HL-60/S4 treated with phorbol 12-myristate 13-acetate at 8.2 ng/mL for 4 days and 3 days (cell line): ENCODE data around the gene DENND4A.

Source experiments
- in situ Hi-C: fragments of 300-500 bp; cut with MboI; formaldehyde crosslinking; loops from 2 replicates; pipeline ENCODE4 v1.15.0; 2022; ENCODE audit warnings: low sequenced_read_pairs

DENND4A gene

GRCh38 chr15:65688462-65688861, 103.6 kb downstream of the DENND4A start:
- in situ Hi-C loops, result no loop called here

DNA sequence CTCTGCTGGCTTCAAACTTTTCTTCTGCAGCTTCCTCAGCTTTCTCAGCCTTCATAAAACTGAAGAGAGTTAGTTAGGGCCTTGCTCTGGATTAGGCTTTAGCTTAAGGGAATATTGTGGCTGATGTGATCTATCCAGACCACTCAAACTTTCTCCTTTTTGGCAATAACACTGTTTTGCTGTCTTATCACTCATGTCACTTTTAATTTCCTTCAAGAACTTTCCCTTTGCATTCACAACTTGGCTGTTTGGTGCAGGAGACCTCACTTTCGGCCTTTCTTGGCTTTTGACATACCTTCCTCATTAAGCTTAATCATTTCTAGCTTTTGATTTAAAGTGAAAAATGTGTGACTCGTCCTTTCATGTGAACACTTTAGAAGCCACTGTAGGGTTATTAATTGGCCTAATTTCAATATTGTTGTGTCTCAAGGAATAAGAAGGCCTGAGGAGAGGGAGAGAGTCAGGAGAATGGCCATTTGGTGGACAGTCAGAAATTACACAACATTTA, 109.6 kb downstream of the DENND4A start:
- in situ Hi-C loops, result no loop called here

DNA sequence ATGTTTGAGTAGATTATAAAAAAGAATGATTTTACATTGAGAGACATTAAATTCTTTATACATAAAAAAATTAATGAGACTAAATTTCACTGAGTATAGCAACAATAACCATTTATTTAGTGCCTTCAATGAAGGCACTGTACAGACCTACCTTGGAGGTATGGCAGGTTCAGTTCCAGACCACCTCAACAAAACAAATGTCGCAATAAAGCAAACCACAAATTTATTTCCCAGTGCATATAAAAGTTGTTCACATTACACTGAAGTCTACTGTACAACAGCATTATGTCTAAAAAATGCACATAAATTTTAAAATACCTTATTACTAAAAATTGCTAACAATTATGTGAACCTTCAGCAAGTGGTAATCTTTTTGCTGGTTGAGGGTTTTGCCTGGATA, 111.5 kb downstream of the DENND4A start:
- in situ Hi-C loops, result no loop called here

GRCh38 chr15:65676123-65676522, 116.0 kb downstream of the DENND4A start:
- in situ Hi-C loops, result no loop called here

DNA sequence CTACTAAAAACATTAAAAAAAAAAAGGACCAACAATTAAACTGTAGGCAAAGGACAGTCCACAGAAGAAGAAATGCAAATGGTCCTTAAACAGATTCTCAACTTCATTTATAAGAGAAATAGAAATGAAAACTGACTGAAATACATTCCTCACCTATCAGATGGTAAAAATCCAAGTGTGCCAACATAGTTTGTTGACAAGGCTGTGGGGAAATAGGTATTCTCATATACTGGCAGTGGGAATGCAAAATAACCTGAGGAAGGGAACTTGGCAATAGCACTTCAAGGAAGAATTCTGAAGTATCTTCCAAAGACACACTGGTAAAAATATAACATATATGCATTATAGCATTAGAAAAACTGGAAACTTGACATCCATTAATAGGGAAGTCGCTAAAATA, 116.5 kb downstream of the DENND4A start:
- in situ Hi-C loops, result no loop called here

DNA sequence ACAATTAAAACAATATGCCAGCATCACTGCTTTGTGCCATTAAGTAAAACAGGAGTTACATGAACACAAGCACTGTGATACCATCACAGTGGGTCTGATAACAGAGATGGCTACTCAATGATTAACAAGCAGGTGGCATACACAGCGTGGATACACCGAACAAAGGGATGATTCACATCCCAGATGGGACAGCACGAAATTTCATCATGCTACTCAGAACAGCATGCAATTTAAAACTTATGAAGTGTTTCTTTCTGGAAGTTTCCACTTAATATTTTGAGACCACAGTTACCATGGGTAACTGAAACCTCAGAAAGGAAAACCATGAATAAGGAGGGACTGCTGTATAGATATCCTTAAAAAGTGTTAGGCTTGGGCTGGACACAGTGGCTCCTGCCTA, 125.8 kb downstream of the DENND4A start:
- in situ Hi-C loops, result no loop called here

GRCh38 chr15:65663521-65663920, 128.6 kb downstream of the DENND4A start:
- in situ Hi-C loops, result no loop called here

GRCh38 chr15:65660927-65661326, 131.2 kb downstream of the DENND4A start:
- in situ Hi-C loops, result no loop called here

DNA sequence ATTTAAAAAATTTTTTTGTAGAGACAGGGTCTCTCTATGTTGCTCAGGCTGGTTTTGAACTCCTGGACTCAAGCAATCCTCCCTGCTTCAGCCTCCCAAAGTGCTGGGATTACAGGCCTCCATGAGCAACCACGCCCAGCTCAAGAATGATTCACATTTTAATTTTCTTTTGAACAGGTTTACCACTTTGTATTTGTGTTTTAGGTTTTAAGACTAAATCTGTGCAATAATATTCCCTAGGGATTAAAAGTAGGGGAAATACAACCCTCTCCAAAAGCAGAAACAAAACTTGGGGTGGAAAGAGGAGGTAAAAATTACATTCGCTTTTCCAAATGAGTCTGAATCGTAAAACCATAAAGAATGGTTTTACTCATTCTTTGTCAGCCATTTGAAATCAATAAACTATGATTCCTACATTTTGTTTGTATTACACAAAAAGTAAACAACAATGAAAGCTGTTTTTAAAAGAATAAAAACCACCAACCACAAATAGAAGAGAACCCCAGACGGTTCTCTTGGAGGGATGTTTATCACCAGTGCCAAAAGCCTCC, 132.5 kb downstream of the DENND4A start:
- in situ Hi-C loops, result no loop called here

DNA sequence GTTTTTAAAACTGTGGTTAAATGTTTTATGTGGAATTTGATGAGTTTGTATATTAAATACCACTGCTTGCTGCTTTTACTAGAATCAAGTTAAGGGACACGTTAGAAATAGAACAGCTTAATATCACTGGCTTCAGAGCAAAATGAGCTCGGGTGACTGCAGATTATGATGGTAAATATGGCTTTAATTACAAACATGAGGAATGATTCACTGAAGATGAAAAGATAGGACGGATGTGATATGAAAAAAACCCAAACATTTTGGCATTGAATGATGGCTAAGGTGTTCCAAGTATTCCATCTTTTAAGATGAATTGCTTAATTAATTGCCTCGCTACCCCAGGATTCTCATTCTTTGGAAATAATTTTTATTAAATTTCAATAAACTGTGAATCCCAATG, 136.6 kb downstream of the DENND4A start:
- in situ Hi-C loops, result no loop called here

DNA sequence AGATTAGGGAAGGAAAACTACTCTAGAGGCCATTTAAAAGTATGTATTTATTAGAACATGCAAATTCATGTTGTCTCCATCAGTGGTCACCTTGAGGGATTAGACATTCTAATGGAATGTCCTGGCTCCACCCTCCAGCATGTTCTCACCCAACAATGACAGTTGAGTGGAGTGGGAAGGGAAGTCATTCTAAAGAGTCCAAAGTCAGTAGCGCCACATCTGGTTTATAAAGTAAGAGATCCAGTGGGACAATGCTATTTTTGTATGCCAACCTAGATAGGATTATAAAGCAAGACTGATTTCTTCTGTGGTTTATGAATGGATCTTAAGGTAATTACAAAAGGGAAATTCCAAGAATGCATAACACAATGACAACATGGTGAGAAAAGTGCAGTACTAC, 137.1 kb downstream of the DENND4A start:
- in situ Hi-C loops, result no loop called here

DNA sequence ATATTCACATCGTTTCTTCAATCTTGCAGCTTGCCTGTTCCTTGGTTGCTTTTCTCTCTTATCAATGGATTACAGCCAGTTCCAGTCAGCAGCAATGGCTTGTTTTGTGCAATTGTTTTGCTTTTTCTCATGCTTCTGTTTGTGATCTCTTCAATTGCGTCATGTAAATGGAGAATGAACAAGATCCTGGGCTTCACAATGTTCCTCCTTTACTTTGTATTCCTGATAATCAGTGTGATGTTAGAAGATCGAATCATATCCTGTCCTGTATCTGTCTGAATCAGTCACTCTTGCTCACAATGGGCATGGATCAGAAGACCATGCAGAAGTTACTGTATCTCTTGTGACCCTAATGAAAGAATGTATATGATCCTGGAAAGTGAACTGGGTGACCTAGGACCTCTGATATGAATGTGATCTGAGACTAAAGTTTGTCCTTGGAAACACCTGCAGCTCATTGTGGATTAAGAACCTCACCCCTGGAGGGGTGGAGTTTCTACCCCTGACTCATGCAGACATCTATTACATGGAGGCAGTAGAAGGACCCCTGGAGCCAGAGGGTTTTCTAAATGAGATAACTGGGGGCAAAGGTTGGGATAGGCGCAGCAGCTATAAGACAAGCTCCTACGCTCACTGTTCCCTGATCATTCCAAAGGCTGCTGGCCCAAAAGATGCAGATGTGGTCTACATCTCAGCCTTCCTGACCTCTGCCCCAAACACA, 138.1 kb downstream of the DENND4A start:
- in situ Hi-C loops, result no loop called here

GRCh38 chr15:65653341-65653740, 138.8 kb downstream of the DENND4A start:
- in situ Hi-C loops, result no loop called here

GRCh38 chr15:65651831-65652749, 140.0 kb downstream of the DENND4A start:
- in situ Hi-C loops, result no loop called here

DNA sequence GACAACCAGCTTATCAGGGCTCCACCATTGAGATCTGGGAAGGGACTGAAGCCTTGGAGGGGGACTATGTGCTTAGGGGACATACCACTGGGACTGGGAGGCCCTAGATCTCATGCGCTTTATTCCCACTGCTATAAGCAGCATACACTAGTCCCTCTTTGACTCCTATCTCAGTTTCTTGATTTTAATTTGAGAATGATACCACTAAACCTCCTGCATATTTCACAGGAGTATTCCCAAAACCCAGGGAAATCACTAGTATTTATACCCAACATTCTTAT, 141.1 kb downstream of the DENND4A start:
- in situ Hi-C loops, result no loop called here

GRCh38 chr15:65650312-65651041, 141.6 kb downstream of the DENND4A start:
- in situ Hi-C loops, result no loop called here

DNA sequence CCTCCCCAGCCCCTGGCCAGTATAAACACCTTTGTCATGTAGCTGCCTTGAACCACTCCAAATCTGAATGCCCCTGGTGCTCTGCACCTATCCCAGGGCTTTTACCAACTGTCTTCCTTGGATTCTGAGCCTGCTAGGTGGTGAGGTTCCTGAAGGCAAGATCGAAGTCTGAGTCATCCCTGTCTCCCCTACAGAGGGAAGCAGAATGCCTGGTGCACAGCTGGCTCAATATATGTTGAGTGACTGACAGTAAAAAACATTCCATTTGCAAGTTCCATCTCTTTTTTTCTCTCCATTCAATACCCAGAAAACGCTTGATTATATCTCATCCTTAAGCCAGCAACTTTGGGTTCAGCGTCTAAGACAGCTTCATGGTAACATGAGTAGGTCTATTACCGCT, 145.6 kb downstream of the DENND4A start:
- in situ Hi-C loops, result no loop called here

DNA sequence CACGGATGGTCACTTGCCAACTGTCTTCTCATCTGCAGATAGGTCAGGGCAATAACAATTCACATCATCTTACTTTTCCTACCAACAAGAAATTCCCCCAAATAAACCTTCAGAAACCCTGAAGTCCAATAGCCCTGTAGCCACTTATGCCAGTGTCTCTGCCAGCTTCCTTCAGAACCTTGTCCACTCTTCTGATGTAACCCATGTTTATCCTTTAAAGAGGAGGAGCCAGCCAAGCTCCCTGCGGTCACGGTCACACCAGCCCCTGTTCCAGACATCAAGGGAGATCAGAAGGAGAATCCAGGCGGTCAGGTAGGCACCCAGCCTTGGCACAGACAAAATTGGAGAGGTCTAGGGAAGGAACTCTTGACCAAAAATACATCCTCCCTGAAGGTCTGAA, 146.7 kb downstream of the DENND4A start:
- in situ Hi-C loops, result no loop called here

GRCh38 chr15:65644282-65644681, 147.8 kb downstream of the DENND4A start:
- in situ Hi-C loops, result no loop called here

DNA sequence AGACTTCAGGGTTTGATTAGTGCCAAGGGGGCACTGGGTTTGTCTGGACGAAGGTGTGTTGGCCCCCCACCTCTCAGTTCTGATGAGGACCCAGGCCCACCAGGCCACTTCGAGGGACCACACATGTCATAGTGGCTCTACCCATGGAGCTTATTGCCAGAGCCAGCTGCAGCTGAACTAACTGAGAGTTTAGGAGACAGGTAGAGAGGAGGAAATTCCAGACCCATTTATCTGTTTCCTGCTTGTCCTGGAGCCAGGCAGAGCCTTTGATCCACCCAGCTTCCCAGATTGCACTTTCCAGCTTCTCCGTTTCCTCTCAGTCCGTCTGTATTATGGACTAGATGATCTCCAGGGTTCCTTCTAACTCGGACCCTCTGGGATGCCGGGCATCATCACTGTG, 149.5 kb downstream of the DENND4A start:
- in situ Hi-C loops, result no loop called here

GRCh38 chr15:65641768-65642475, 150.2 kb downstream of the DENND4A start:
- in situ Hi-C loops, result no loop called here
